GM21723 (cell line): ENCODE data around the gene RTL10.

ENCODE experiments used
- ATAC-seq: cut with Tn5 transposase; IDR thresholded peaks from one replicate; pipeline ENCODE4 v1.9.1; 2021; ENCODE audit warnings: mild to moderate bottlenecking, moderate library complexity; ENCODE audit not compliant: unreplicated experiment

The RTL10 gene

GRCh38 chr22:19811811-19812771 is 42.6 kb downstream of the RTL10 start:
- no peak for ATAC-seq

GRCh38 chr22:19811211-19811621 is 43.5 kb downstream of the RTL10 start:
- no peak for ATAC-seq

- ATAC-seq: no peak
Measured at GRCh38 chr22:19810381-19811201, 44.1 kb downstream of the RTL10 start.

- no peak for ATAC-seq
Measured at GRCh38 chr22:19809741-19810140, 44.9 kb downstream of the RTL10 start.

GRCh38 chr22:19808873-19809478 is 45.7 kb downstream of the RTL10 start:
- ATAC-seq: no peak

GRCh38 chr22:19807914-19808872 is 46.5 kb downstream of the RTL10 start:
- ATAC-seq: no peak

GRCh38 chr22:19807161-19807913 is 47.3 kb downstream of the RTL10 start:
- no peak for ATAC-seq

- no peak for ATAC-seq
Measured at GRCh38 chr22:19806213-19807160, 48.2 kb downstream of the RTL10 start.

- ATAC-seq: no peak
Measured at GRCh38 chr22:19805821-19806212, 48.9 kb downstream of the RTL10 start.
